HEK293T (cell line): ENCODE results near the gene C9orf152.

Experiments used
- CTCF ChIA-PET: fragments of 350-600 bp; formaldehyde crosslinking; extraction: SDS; loops from one replicate; lab custom pipeline; 2021; ENCODE audit warnings: antibody characterized with exemption, inconsistent platforms; lab: Yijun Ruan, JAX
- POLR2A ChIA-PET: fragments of 350-600 bp; formaldehyde crosslinking; extraction: SDS; loops from one replicate; lab custom pipeline; 2020; ENCODE audit warnings: antibody characterized with exemption, inconsistent platforms; lab: Yijun Ruan, JAX
- DNase-seq: peaks from one replicate; pipeline ENCODE4 v3.0.0; 2012; ENCODE audit warnings: mixed read lengths; ENCODE audit errors: extremely low spot score
- ARNT ChIP-seq: fragments of 450-650 bp; IDR thresholded peaks from 2 replicates; pipeline ENCODE4 v1.6.1; 2017; ENCODE audit warnings: mild to moderate bottlenecking
- BHLHE40 ChIP-seq: fragments of 450-650 bp; IDR thresholded peaks from 2 replicates; pipeline ENCODE4 v1.6.1; 2016; ENCODE audit warnings: mild to moderate bottlenecking, moderate library complexity, borderline replicate concordance
- CTBP1 ChIP-seq: fragments of 450-650 bp; IDR thresholded peaks from 2 replicates; pipeline ENCODE4 v1.6.1; 2016; ENCODE audit warnings: borderline replicate concordance
- ELF4 ChIP-seq: fragments of 450-650 bp; IDR thresholded peaks from 2 replicates; pipeline ENCODE4 v1.6.1; 2017; ENCODE audit warnings: antibody characterized with exemption
- FOXA1 ChIP-seq: fragments of 450-650 bp; IDR thresholded peaks from 2 replicates; pipeline ENCODE4 v1.6.1; 2016; ENCODE audit warnings: mild to moderate bottlenecking
- FOXK2 ChIP-seq: fragments of 450-650 bp; IDR thresholded peaks from 2 replicates; pipeline ENCODE4 v1.6.1; 2016; ENCODE audit warnings: mild to moderate bottlenecking
- FOXM1 ChIP-seq: fragments of 450-650 bp; IDR thresholded peaks from 2 replicates; pipeline ENCODE4 v1.6.1; 2017; ENCODE audit warnings: mild to moderate bottlenecking, borderline replicate concordance
- HDGF ChIP-seq: fragments of 450-650 bp; IDR thresholded peaks from 2 replicates; pipeline ENCODE4 v1.6.1; 2017; ENCODE audit warnings: antibody characterized with exemption, borderline replicate concordance
- L3MBTL2 ChIP-seq: fragments of 450-650 bp; conservative IDR thresholded peaks from 2 replicates; pipeline ENCODE4 v1.6.1; 2016; ENCODE audit warnings: mild to moderate bottlenecking
- LEF1 ChIP-seq: fragments of 450-650 bp; IDR thresholded peaks from 2 replicates; pipeline ENCODE4 v1.6.1; 2017; ENCODE audit warnings: mild to moderate bottlenecking, borderline replicate concordance
- NFRKB ChIP-seq: fragments of 450-650 bp; IDR thresholded peaks from 2 replicates; pipeline ENCODE4 v1.6.1; 2016; ENCODE audit warnings: mild to moderate bottlenecking, moderate library complexity
- PKNOX1 ChIP-seq: fragments of 450-650 bp; IDR thresholded peaks from 2 replicates; pipeline ENCODE4 v1.6.1; 2016
- SP1 ChIP-seq: fragments of 450-650 bp; IDR thresholded peaks from 2 replicates; pipeline ENCODE4 v1.6.1; 2017
- SUZ12 ChIP-seq: fragments of 450-650 bp; IDR thresholded peaks from 2 replicates; pipeline ENCODE4 v1.6.1; 2016; ENCODE audit warnings: mild to moderate bottlenecking
- TARDBP ChIP-seq: fragments of 450-650 bp; IDR thresholded peaks from 2 replicates; pipeline ENCODE4 v1.6.1; 2016
- ZNF384 ChIP-seq: fragments of 450-650 bp; IDR thresholded peaks from 2 replicates; pipeline ENCODE4 v1.6.1; 2016

Gene C9orf152

DNA sequence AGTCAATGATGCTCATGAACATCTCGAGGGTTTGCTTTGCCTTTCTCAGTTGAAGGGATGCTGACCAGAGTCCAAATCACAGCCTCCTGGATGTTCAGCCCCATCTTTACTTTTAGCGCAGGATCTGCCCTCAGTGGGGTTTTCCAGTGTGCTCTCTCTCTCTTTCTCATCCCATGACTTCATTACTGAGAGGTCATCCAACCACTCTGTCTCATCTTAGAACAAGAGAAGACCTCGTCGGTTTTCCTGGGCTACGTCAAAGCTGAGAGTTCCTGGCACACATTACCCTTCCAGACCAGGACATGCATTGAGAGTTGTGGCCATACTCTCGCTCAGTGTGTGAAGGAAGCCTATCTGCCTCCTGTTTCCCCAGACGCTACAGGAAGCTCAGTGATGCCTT is 47.3 kb downstream of the C9orf152 start:
- TF ChIP-seq SP1, result no peak
- TF ChIP-seq FOXK2, result no peak
- no peak for TF ChIP-seq FOXA1
- TF ChIP-seq TARDBP, result no peak
- TF ChIP-seq BHLHE40, result no peak
- no peak for TF ChIP-seq L3MBTL2
- TF ChIP-seq ARNT, result no peak
- no peak for TF ChIP-seq CTBP1
- TF ChIP-seq NFRKB, result no peak
- POLR2A ChIA-PET, result no interaction called here
- DNase-seq, result no peak
- CTCF ChIA-PET, result no interaction called here

GRCh38 chr9:110160123-110160522 is 47.8 kb downstream of the C9orf152 start:
- no peak for DNase-seq
- ChIA-PET POLR2A (no interaction called here), CTCF (no interaction called here)
- no peak for TF ChIP-seq NFRKB
- no peak for TF ChIP-seq CTBP1
- no peak for TF ChIP-seq BHLHE40
- TF ChIP-seq SUZ12, result no peak
- no peak for TF ChIP-seq PKNOX1
- TF ChIP-seq FOXK2, result no peak
- TF ChIP-seq FOXA1, result no peak
- no peak for TF ChIP-seq LEF1
- no peak for TF ChIP-seq SP1
- TF ChIP-seq ZNF384, result no peak
- TF ChIP-seq ELF4, result no peak
- no peak for TF ChIP-seq TARDBP
- TF ChIP-seq L3MBTL2, result no peak
- no peak for TF ChIP-seq FOXM1
- no peak for TF ChIP-seq ARNT

DNA sequence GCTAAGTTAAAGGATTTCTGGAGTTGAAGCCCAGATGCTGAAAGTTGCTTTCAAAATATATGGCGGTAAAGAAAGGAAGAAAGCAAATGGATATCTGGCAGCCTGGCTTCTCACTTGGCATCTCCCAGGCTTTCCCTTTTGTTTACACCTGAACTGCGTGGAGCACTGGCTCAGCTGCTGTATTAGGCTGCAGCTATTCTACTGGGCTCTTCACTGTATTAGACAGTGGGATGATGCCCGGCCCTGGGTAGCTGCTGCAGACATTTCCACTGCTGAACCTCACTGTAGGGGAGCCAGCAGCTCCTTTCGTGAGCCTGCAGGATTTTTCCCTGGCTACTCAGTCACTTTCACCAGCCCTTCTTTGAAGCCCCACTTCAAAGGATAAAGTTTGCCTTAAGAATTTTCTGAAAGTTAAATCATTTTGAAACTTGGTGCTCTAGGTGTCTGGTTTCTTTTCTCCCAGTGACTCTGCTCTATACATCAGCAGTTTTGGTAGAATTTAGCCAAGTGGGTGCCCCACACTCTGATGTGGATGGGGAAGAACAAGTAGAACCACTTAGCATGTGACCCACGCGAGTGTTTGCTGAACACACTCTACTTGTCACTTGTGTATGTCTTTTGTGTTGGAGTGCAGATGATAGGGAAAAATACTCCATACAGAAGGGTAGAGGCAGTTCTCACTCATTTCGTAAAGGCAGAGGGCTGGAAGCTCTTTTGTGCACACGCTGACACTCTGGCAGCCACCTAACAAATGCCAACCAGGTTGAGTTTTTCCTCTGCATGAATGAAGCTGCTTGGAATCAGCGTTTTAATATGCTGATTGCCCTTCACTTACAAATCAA is 49.9 kb downstream of the C9orf152 start:
- POLR2A ChIA-PET, result no interaction called here
- TF ChIP-seq FOXK2 (no peak), FOXM1 (no peak), CTBP1 (no peak), SP1 (no peak), TARDBP (no peak), ZNF384 (no peak), HDGF (no peak), NFRKB (no peak), ELF4 (no peak), BHLHE40 (no peak), L3MBTL2 (no peak), FOXA1 (no peak), LEF1 (no peak), ARNT (no peak)
- no peak for DNase-seq
- CTCF ChIA-PET, result no interaction called here

DNA sequence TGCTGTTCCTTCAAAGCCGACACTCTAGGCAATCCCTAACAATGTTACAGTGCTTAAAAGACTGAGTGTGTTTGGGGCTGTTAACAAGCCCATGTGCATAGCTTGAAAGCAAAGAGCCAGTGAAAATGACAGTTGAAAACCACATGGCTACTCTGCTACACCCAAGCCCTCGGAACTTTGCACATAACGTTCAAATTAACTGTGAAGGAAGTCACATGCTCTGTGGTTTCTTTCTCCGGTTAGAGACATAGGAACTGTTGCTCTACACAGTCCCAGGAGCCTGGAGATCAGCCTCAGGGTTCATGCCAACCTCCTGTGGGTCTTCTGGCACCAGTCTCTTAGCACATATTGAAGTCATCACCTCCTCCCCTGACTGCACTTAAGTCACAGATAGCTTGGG is 51.1 kb downstream of the C9orf152 start:
- no peak for DNase-seq
- CTCF ChIA-PET, result no interaction called here
- POLR2A ChIA-PET, result no interaction called here
- TF ChIP-seq SP1, result no peak
- TF ChIP-seq BHLHE40, result no peak
- TF ChIP-seq FOXA1, result no peak
- TF ChIP-seq LEF1, result no peak
- TF ChIP-seq FOXM1, result no peak
- TF ChIP-seq ARNT, result no peak
- no peak for TF ChIP-seq ELF4
- no peak for TF ChIP-seq L3MBTL2
- TF ChIP-seq SUZ12, result no peak
- TF ChIP-seq HDGF, result no peak
- no peak for TF ChIP-seq FOXK2

DNA sequence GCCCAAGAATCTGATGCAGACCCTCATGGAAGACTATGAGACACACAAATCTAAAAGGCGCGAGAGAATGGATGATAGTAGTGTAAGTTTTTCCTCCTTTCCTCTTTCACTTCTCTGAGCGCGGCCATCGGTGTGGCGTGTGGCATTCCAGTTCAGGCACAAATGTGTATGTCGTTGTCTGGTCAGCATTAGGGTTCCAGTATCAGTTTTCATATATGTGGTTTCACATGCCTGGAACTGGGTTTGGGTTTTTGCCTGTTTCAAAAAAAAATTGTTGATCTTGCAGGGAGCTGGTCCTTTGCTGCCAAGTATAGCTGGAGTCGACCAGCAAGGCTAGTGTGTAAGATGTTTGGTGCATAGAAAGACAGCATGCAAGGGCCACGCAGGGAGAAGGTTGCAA is 51.5 kb downstream of the C9orf152 start:
- ChIA-PET CTCF (no interaction called here), POLR2A (no interaction called here)
- TF ChIP-seq ELF4 (no peak), CTBP1 (no peak), ZNF384 (no peak), FOXM1 (no peak), L3MBTL2 (no peak), PKNOX1 (no peak), TARDBP (no peak), HDGF (no peak), FOXA1 (no peak), ARNT (no peak), BHLHE40 (no peak)
- no peak for DNase-seq

DNA sequence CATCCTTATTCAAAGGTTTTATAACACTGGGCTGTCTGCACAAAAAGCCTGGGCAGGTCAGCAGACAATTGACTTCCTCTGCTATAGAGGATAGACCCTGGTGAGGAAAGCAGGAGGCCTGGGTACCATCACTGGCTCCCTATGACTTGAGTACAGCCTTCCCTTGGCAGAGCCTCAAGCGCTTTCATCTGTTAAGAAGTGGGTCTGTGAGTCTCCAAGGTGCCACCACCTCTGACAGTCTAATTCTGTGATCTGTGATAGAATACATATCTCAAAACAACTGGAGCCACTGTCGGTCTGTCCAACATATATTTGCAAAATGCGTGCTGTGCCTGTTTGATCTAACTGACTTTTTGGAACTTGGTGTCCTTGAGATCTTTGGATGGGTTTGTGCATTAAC is 52.2 kb downstream of the C9orf152 start:
- no peak for DNase-seq
- POLR2A ChIA-PET, result no interaction called here
- CTCF ChIA-PET, result no interaction called here
- TF ChIP-seq FOXK2 (no peak), ELF4 (no peak), LEF1 (no peak), SUZ12 (no peak), ARNT (no peak), HDGF (no peak), CTBP1 (no peak), ZNF384 (no peak), FOXM1 (no peak)

- TF ChIP-seq SUZ12 (no peak), TARDBP (no peak), ARNT (no peak), L3MBTL2 (no peak), SP1 (no peak), HDGF (no peak), LEF1 (no peak), PKNOX1 (no peak), BHLHE40 (no peak), NFRKB (no peak), FOXK2 (no peak), ZNF384 (no peak)
- no peak for DNase-seq
- ChIA-PET CTCF (interaction anchor here (0.7 to 1.5 kb wide), 2 partner anchors 249 to 250 kb away, joined by 5 to 7 read pairs; no protein-coding TSS in a partner anchor), POLR2A (no interaction called here)
Observed at GRCh38 chr9:110153431-110153830, 54.5 kb downstream of the C9orf152 start.
